Skeletal muscle tissue (tissue), 4 donors: ENCODE results near the gene RHOC. TPM values are rescaled to one million over a fixed set of nuclear protein-coding genes. Genes with fewer than 3 reads are reported as not detected.

Source experiments
- H3K27ac ChIP-seq: one replicate; pipeline ENCODE4 v1.7.0; 2013; ENCODE audit warnings: mild to moderate bottlenecking, low read depth, low read length, inconsistent platforms
- H3K27me3 ChIP-seq, 3 donors: one replicate each; pipeline ENCODE4 v1.7.0; 2013; ENCODE audit warnings: low read length in 3 of 3; ENCODE audit not compliant: control insufficient read depth in 3 of 3, insufficient read depth in 3 of 3
- H3K36me3 ChIP-seq, 3 donors: one replicate each; pipeline ENCODE4 v1.7.0; 2013; ENCODE audit warnings: low read length in 3 of 3; ENCODE audit not compliant: control insufficient read depth in 3 of 3, insufficient read depth in 3 of 3
- H3K4me1 ChIP-seq, 3 donors: one replicate each; pipeline ENCODE4 v1.7.0; 2013; ENCODE audit warnings: low read length in 3 of 3, mild to moderate bottlenecking in 3 of 3; ENCODE audit not compliant: control insufficient read depth in 3 of 3, insufficient read depth in 3 of 3
- H3K4me3 ChIP-seq, 3 donors: one replicate each; pipeline ENCODE4 v1.7.0; 2013; ENCODE audit warnings: low read length in 3 of 3
- H3K9ac ChIP-seq, 3 donors: one replicate each; pipeline ENCODE4 v1.7.0; 2013; ENCODE audit warnings: low read length in 3 of 3, mild to moderate bottlenecking in 3 of 3, moderate library complexity in 2 of 3, low read depth in 1 of 3
- H3K9me3 ChIP-seq, 3 donors: one replicate each; pipeline ENCODE4 v1.7.0; 2013; ENCODE audit warnings: low read length in 3 of 3; ENCODE audit not compliant: control insufficient read depth in 3 of 3
- total RNA-seq: library from RNA; depleted of rRNA; stranded (reverse); fragments of >200 nt; gene quantifications from one replicate; pipeline ENCODE4 v1.2.3, GENCODE V29; 2014
- donor health status: Osteomylitis.

RHOC gene
- total RNA-seq, 1 donor from 2014 or later: 196 TPM

DNA sequence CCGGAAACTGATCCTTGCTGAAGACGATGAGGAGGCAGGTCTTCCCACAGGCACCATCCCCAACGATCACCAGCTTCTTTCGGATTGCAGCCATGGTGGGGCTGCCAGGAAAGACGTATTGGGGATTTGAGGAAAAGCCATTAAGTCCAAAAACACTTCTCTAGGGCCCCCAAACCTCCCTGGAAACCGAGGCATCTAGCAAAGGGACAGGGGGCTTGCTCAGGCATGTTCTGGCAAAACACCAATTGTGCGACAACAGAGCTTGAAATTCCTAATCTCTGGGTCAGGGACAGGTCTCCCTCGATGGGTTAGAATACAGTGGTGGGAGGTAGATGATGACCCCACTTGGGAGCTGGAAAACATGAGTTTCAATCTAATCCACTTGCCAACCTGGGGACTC lies 3.2 kb downstream of the RHOC start:
- H3K27me3 ChIP-seq: no peaks in the 10 kb centered on the region
- peak overlapping the region in 1 of 3 donors; percentile 60 for H3K9ac ChIP-seq
- peak overlapping the region; percentile 85 for H3K27ac ChIP-seq
- peaks cover 13 to 25% (median 21%) of the 10 kb centered on the region in 3 donors for H3K36me3 ChIP-seq
- peak overlapping the region in 1 of 3 donors; percentile 22 for H3K4me3 ChIP-seq
- H3K9me3 ChIP-seq: no peaks in the 10 kb centered on the region
- peaks cover 61 to 85% (median 73%) of the 10 kb centered on the region in 3 donors for H3K4me1 ChIP-seq

DNA sequence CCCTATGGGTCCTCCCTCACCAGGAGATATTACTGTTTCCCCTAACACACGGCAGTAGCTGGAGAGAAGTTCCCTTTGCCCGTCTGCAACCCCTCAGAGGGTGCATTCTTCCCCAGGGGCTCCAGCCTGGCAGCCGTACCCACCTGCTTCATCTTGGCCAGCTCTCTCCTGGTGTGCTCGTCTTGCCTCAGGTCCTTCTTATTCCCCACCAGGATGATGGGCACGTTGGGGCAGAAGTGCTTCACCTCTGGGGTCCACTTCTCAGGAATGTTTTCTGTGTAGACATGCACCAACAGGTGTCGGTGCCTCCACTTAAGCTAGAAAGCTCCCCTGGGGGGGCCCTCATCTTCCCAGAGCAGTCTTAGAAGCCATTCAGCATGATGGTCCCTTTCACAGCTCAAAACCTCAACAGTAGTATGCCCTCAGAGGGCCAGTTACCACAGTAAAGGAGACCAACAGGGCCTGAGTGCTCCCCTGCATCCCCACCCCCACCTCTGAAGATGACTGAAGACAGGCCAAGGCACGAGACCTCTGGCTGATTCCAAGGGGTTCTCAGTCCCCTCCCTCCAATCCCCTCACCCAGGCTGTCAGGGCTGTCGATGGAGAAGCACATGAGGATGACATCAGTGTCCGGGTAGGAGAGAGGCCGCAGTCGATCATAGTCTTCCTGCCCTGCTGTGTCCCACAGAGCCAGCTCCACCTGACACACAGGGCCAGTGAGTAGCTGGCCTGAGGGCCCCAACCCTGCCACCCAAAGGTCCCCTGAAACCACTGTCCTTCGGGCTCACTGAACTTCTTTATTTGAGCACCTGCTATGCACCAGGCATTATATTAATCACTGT lies 4.3 kb downstream of the RHOC start:
- peaks cover 17 to 32% (median 28%) of the 10 kb centered on the region in 3 donors for H3K36me3 ChIP-seq
- no peaks in the 10 kb centered on the region for H3K27me3 ChIP-seq
- H3K4me3 ChIP-seq: no peak overlapping the region
- H3K9ac ChIP-seq: no peak overlapping the region
- H3K27ac ChIP-seq: peak overlapping the region; percentile 93
- H3K4me1 ChIP-seq: peaks cover 67 to 88% (median 75%) of the 10 kb centered on the region in 3 donors
- no peaks in the 10 kb centered on the region for H3K9me3 ChIP-seq

DNA sequence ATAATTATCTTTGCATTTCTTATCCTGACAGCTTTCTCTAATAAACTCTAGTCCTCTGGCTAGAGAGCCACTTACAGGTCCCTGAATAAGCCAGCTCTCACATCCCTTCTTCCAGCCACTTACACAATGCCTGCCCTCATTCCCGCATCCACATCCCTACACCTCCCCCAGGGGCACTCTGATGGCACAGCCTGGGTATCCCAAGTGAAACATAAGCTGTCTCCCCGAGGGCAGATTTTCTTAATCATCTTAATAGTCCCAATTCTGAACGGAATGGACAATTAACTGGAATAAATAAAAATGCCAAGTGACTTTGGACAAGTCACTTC lies 4.9 kb downstream of the RHOC start:
- H3K9me3 ChIP-seq: no peaks in the 10 kb centered on the region
- H3K27me3 ChIP-seq: no peaks in the 10 kb centered on the region
- H3K4me3 ChIP-seq: no peak overlapping the region
- peak overlapping the region in 1 of 3 donors; percentile 72 for H3K9ac ChIP-seq
- H3K4me1 ChIP-seq: peaks cover 63 to 83% (median 72%) of the 10 kb centered on the region in 3 donors
- peak overlapping the region; percentile 93 for H3K27ac ChIP-seq
- H3K36me3 ChIP-seq: peaks cover 18 to 32% (median 31%) of the 10 kb centered on the region in 3 donors

DNA sequence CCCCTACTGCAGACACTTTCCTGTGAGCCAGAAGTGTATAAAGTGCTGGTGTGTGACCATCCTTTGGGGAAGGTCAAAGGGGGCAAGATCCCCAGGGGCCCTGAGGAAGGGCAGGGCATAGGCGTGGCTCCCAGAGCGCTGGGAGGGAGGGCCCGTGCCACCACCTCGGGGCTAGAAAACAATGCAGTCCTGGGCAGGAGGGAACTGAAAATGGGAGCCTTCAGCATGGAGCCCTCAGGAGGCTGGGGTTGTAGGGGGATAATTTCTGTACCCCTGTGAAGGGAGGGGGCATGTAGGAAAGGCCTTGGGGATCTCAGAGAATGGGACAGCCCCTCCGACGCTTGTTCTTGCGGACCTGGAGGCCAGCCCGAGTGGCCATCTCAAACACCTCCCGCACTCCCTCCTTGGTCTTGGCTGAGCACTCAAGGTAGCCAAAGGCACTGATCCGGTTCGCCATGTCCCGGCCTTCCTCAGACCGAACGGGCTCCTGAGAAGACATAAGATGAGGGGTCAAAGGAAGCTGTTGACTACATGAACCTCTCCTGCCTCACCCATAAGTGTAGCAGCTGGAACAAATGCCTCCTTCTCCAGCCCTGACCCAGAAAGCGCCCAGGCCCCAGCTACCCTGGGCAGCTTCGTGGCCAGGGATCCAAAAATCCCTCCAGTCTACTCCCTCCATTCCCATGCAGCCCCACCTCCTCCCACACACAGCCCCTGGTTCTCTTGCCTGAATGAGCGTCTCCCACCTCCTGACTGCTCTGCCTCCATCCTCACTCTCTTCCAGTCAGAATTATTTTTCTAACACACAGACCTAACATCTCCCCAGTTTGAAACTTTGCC lies 5.5 kb downstream of the RHOC start:
- Histone ChIP-seq H3K36me3 (peaks cover 24 to 38% (median 31%) of the 10 kb centered on the region in 3 donors), H3K4me3 (peak overlapping the region in 2 of 3 donors; percentile 3 to 45), H3K9ac (peak overlapping the region in 2 of 3 donors; percentile 67 to 72), H3K9me3 (no peaks in the 10 kb centered on the region), H3K4me1 (peaks cover 63 to 80% (median 72%) of the 10 kb centered on the region in 3 donors), H3K27me3 (no peaks in the 10 kb centered on the region), H3K27ac (peak overlapping the region; percentile 93)

DNA sequence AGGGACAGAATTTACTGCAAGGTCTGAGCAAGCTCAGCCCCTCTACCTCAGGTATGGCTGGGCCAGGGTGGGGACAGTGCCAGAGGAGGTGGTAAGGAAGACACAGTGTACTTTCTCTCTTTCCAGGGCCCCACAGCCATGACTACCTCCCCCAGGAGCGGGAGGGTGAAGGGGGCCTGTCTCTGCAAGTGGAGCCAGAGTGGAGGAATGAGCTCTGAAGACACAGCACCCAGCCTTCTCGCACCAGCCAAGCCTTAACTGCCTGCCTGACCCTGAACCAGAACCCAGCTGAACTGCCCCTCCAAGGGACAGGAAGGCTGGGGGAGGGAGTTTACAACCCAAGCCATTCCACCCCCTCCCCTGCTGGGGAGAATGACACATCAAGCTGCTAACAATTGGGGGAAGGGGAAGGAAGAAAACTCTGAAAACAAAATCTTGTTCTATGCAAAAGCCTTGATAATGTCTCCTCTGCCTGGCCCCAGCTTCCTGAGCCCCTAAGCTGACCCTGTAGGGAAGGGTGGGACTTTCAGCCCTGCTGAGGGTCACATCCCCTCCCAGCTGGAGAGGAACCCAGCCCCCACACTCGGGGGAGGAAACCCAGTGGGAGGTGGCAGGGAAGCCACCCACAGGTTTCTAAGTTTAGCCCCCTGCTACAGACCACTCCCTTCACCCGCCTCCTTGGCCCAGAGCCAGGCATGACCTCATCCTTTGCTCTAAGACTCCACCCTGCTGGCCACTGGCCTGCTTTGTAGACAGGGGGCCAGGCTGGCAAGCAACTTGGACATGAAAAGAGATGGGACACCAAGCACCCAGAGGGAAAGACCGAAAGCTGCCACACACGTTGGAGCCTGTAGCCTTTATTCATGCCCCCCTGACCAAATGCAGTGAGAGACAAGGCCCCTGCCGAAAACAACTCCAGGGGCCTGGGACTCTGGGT lies 6.4 kb downstream of the RHOC start:
- Histone ChIP-seq H3K9ac (peak overlapping the region; percentile 52 to 72 (median 67)), H3K36me3 (peaks cover 25 to 42% (median 31%) of the 10 kb centered on the region in 3 donors), H3K9me3 (no peaks in the 10 kb centered on the region)

DNA sequence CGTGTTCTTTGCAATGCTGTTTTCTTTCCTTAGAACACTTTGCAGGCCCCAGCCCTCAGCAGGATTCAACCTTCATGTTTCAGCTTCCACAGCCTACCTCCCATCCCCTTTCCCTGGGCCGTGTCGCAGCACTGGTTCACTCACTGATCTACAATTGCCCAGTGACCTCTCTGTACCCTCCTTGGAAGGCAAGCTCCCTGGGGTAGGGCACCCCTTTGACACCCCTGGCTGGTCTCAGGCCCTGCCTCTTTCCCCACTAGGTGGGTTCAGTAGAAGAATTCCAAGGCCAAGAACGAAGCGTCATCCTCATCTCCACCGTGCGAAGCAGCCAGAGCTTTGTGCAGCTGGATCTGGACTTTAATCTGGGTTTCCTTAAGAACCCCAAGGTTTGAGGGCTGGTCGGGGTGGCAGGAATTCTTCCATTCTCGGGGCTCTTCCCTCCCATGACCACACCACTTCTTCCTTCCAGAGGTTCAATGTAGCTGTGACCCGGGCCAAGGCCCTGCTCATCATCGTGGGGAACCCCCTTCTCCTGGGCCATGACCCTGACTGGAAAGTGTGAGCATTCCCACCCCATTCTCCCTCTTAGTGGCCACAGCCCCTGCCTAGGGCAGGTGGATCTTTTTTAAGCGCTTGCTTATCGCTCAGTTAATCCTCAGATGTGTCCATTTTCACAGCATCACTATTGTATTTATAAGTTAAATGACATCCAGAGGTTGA lies 7.3 kb downstream of the RHOC start:
- H3K27me3 ChIP-seq: no peaks in the 10 kb centered on the region
- peaks cover 32 to 50% (median 36%) of the 10 kb centered on the region in 3 donors for H3K36me3 ChIP-seq
- peak overlapping the region; percentile 93 for H3K27ac ChIP-seq
- no peaks in the 10 kb centered on the region for H3K9me3 ChIP-seq
- H3K4me1 ChIP-seq: peaks cover 54 to 61% (median 59%) of the 10 kb centered on the region in 3 donors
- peak overlapping the region; percentile 52 to 72 (median 67) for H3K9ac ChIP-seq
- peak overlapping the region in 1 of 3 donors; percentile 22 for H3K4me3 ChIP-seq

More for the DNA sequence above, 6.4 kb downstream of the RHOC start:
- H3K27ac ChIP-seq: peak overlapping the region; percentile 93
- peak overlapping the region in 2 of 3 donors; percentile 45 to 49 for H3K4me3 ChIP-seq
- peaks cover 58 to 71% (median 68%) of the 10 kb centered on the region in 3 donors for H3K4me1 ChIP-seq
- H3K27me3 ChIP-seq: no peaks in the 10 kb centered on the region

DNA sequence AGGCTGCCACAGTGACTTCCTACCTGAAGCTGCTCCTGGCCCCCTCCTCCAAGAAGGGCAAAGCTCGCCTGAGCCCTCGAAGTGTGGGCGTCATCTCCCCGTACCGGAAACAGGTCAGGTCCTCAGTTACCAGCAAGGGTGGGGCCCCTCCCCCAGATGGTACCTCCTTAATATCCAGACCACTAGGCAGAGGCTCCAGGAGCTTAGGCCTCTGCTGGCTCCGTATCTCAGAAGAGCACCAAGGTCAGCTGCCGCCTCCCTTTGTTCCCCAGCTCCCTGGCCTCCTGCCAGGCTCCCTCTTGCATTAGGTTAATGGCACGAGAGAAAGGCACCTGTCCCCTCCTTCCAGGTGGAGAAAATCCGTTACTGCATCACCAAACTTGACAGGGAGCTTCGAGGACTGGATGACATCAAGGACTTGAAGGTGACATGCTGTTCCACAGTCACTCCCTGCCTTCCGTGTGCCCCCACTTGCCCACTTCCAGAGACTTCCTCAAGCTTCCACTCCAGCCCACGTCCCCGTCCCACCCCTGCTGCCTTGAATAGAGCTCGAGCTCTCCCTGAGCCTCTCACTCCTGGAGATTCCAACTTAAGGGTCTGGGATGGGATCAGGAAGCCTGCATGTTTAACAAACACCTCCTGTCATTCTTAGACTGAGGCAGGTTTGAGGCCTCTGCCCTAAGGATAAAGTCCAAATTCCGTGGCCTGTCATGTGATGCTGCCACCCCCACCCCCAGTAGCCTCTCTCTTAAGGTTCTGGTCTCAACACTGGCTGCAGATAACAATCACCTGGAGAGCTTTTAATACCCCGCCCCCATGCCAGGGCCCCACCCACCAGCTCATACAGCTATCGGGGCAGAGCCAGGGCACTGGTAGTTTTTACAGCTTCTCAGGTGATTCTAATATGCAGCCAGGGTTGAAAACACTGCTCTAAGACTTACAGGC lies 8.3 kb downstream of the RHOC start:
- H3K4me1 ChIP-seq: peaks cover 45 to 52% (median 50%) of the 10 kb centered on the region in 3 donors
- peaks cover 35 to 58% (median 39%) of the 10 kb centered on the region in 3 donors for H3K36me3 ChIP-seq

DNA sequence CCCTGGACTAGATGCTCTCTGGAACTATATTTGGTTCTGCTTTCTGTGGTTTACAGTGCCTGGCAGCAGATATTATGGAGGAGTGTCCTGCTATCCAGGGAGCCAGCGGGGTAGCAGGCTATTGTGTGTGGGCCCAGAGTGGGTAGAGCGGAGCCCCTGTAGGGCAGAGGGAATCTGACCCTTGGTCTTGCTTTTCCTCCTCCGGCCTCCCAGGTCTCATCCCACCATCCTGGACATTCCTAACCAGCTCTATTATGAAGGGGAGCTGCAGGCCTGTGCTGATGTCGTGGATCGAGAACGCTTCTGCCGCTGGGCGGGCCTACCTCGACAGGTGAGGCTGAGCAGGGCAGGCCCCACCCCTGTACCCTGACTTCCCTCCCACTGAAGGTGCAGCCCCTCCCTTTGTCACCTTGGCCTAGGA lies 9.1 kb downstream of the RHOC start:
- peaks cover 41 to 44% (median 43%) of the 10 kb centered on the region in 3 donors for H3K4me1 ChIP-seq
- no peak overlapping the region for H3K9ac ChIP-seq
- no peaks in the 10 kb centered on the region for H3K9me3 ChIP-seq
- H3K27ac ChIP-seq: no peak overlapping the region
- no peaks in the 10 kb centered on the region for H3K27me3 ChIP-seq
- no peak overlapping the region for H3K4me3 ChIP-seq
- H3K36me3 ChIP-seq: peaks cover 37 to 61% (median 37%) of the 10 kb centered on the region in 3 donors

More for the DNA sequence above, 8.3 kb downstream of the RHOC start:
- H3K9me3 ChIP-seq: no peaks in the 10 kb centered on the region
- no peak overlapping the region for H3K4me3 ChIP-seq
- H3K27ac ChIP-seq: no peak overlapping the region
- no peaks in the 10 kb centered on the region for H3K27me3 ChIP-seq
- H3K9ac ChIP-seq: no peak overlapping the region
